ENCODE results near the gene TPPP. TPM values are rescaled to one million over a fixed set of nuclear protein-coding genes. Genes with fewer than 3 reads are reported as not detected.

Gene TPPP
- total and polyA plus RNA-seq, 4 donors, result 3.7 to 24.1 (median 5.8) TPM

DNA sequence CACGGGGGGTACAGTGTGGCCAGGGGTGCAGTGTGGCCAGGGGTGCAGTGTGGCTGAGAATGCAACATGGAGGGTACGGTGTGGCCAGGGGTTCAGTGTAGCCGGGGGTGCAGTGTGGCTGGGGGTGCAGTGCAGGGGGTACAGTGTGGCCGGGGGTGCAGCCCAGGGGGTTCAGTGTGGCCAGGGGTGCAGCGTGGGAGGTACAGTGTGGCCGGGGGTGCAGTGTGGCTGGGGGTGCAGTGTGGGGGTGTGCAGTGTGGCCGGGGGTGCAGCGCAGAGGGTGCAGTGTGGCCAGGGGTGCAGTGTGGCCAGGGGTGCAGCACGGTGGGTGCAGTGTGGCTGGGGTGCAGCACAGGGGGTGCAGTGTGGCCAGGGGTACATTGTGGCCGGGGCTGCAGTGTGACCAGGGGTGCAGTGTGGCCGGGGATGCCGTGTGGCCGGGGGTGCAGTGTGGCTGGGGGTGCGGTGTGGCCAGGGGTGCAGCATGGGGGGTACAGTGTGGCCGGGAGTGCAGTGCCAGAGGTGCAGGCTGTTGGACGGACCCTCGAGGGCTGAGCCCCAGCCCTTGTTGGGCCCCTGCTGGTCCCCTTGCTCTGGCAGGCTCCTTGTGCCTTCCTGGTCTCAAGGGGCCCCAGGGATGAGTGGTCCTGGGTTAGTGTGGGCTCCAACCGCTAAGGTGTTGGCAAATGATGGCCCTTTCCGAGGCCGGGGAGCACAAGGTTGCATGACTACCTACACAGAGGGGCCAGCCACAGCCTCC is 17.9 kb downstream of the TPPP start:
- DNase-seq (no peak), ATAC-seq (ENCODE audit: insufficient read depth, low FRiP score) (no peak)
- H3K9ac ChIP-seq (ENCODE audit: insufficient read depth in 1 of 2, low read length in 2 of 2), result no peak overlapping the region
- H3K4me3 ChIP-seq, result no peak overlapping the region
- H3K27me3 ChIP-seq (ENCODE audit: control insufficient read depth in 3 of 3, insufficient read depth in 3 of 3, low read length in 2 of 3), result peaks cover 0 to 15% (median 0%) of the 10 kb centered on the region in 3 donors
- TF ChIP-seq, protein P1, sequence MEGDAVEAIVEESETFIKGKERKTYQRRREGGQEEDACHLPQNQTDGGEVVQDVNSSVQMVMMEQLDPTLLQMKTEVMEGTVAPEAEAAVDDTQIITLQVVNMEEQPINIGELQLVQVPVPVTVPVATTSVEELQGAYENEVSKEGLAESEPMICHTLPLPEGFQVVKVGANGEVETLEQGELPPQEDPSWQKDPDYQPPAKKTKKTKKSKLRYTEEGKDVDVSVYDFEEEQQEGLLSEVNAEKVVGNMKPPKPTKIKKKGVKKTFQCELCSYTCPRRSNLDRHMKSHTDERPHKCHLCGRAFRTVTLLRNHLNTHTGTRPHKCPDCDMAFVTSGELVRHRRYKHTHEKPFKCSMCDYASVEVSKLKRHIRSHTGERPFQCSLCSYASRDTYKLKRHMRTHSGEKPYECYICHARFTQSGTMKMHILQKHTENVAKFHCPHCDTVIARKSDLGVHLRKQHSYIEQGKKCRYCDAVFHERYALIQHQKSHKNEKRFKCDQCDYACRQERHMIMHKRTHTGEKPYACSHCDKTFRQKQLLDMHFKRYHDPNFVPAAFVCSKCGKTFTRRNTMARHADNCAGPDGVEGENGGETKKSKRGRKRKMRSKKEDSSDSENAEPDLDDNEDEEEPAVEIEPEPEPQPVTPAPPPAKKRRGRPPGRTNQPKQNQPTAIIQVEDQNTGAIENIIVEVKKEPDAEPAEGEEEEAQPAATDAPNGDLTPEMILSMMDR (IDR thresholded peaks at IDR 0.05; ENCODE audit: control extremely low read depth, extremely low read depth), result no peak
- 79 to 83% methylated on average over 19 to 20 of the region's 20 CpGs for WGBS, 2 donors
- no peaks in the 10 kb centered on the region for H3K36me3 ChIP-seq (ENCODE audit: control insufficient read depth in 4 of 4, insufficient read depth in 4 of 4, low read length in 4 of 4)
- H3K9me3 ChIP-seq (ENCODE audit: control insufficient read depth in 4 of 4, insufficient read depth in 3 of 4, low read length in 3 of 4), result no peaks in the 10 kb centered on the region
- H3K27ac ChIP-seq (ENCODE audit: low read depth in 1 of 2, low read length in 1 of 2), result no peak overlapping the region
- H3K4me1 ChIP-seq (ENCODE audit: control insufficient read depth in 5 of 5, insufficient read depth in 5 of 5, low read length in 5 of 5), result peaks cover 6 to 36% (median 12%) of the 10 kb centered on the region in 5 donors

DNA sequence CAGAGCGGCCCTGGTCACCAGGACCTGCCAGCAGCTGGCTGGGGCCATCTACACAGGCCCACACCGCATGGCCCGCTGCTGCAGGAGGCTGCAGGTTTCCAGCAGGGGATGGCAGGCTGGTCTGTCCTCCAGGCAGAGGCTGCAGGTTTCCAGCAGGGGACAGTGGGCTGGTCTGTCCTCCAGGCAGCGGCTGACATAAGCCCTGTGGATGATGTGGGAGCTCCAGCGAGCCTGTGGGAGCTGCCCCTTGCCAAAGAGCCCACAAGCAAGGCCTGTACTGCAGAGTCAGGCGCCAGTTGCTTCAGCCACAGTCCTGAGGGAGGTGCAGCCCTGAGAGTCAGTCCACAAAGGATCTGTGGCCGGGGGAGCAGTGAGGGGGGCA is 18.5 kb downstream of the TPPP start:
- no peak overlapping the region for H3K4me3 ChIP-seq
- no peak overlapping the region for H3K9ac ChIP-seq (ENCODE audit: insufficient read depth in 1 of 2, low read length in 2 of 2)
- H3K27ac ChIP-seq (ENCODE audit: low read depth in 1 of 2, low read length in 1 of 2), result no peak overlapping the region
- TF ChIP-seq, protein P1 (IDR thresholded peaks at IDR 0.05; ENCODE audit: control extremely low read depth, extremely low read depth), result no peak
- no peak for DNase-seq
- H3K4me1 ChIP-seq (ENCODE audit: control insufficient read depth in 5 of 5, insufficient read depth in 5 of 5, low read length in 5 of 5), result peaks cover 6 to 36% (median 12%) of the 10 kb centered on the region in 5 donors
- peaks cover 0 to 15% (median 0%) of the 10 kb centered on the region in 3 donors for H3K27me3 ChIP-seq (ENCODE audit: control insufficient read depth in 3 of 3, insufficient read depth in 3 of 3, low read length in 2 of 3)
- no peaks in the 10 kb centered on the region for H3K36me3 ChIP-seq (ENCODE audit: control insufficient read depth in 4 of 4, insufficient read depth in 4 of 4, low read length in 4 of 4)
- no peaks in the 10 kb centered on the region for H3K9me3 ChIP-seq (ENCODE audit: control insufficient read depth in 4 of 4, insufficient read depth in 3 of 4, low read length in 3 of 4)
- no peak for ATAC-seq (ENCODE audit: insufficient read depth, low FRiP score)
- WGBS, 2 donors, result 71 to 78% methylated on average over 5 to 7 of the region's 7 CpGs

DNA sequence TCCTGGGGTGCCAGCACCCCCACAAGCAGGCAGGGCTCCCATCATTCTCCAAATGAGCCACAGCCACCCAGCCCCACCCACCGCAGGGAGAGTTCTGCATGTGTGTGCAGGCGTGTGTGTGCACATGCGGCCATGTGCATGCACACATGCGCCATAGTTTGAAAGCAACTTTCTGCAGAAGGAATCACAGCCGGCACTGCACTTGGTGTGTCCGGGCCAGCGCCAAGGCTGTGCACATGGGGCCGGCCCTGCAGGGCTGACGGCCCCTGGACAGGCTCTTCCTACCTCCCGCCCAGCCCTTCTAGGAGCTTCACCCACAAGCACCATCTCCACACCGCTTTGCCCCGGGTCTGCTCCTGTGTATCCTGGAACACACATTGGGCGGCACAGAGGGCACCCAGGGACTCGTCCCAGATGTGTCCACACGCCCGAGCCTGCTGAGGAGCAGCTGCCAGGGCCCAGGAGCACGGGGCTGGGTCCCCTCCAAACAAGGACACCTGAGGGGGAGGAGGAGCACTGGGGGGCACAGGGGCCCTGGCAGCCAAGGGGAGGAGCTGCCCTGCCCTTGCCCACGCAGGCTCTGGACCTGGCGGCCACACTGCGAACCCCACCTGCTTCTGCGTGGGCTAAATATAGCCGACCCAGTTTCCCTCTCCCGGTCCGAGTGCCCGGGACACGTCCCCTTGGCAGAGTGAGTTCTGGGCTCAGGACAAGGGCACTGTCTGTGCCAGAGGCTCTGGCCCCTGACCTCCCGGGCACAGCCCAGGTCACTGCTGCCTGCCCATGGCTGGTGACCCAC is 19.1 kb downstream of the TPPP start:
- H3K27ac ChIP-seq (ENCODE audit: low read depth in 1 of 2, low read length in 1 of 2), result no peak overlapping the region
- H3K9me3 ChIP-seq (ENCODE audit: control insufficient read depth in 4 of 4, insufficient read depth in 3 of 4, low read length in 3 of 4), result no peaks in the 10 kb centered on the region
- H3K27me3 ChIP-seq (ENCODE audit: control insufficient read depth in 3 of 3, insufficient read depth in 3 of 3, low read length in 2 of 3), result peaks cover 0 to 15% (median 0%) of the 10 kb centered on the region in 3 donors
- no peak overlapping the region for H3K9ac ChIP-seq (ENCODE audit: insufficient read depth in 1 of 2, low read length in 2 of 2)
- no peak overlapping the region for H3K4me3 ChIP-seq
- peak in 2 of 3 donors; percentile 42 to 43 for DNase-seq
- WGBS, 2 donors, result 67 to 77% methylated on average over 20 to 27 of the region's 27 CpGs
- peaks cover 6 to 36% (median 12%) of the 10 kb centered on the region in 5 donors for H3K4me1 ChIP-seq (ENCODE audit: control insufficient read depth in 5 of 5, insufficient read depth in 5 of 5, low read length in 5 of 5)
- no peak for ATAC-seq (ENCODE audit: insufficient read depth, low FRiP score)
- TF ChIP-seq, protein P1 (IDR thresholded peaks at IDR 0.05; ENCODE audit: control extremely low read depth, extremely low read depth), result no peak
- no peaks in the 10 kb centered on the region for H3K36me3 ChIP-seq (ENCODE audit: control insufficient read depth in 4 of 4, insufficient read depth in 4 of 4, low read length in 4 of 4)

All from lung (tissue), 12 donors.